Colonic mucosa (tissue), 4 donors: ENCODE results near the gene YOD1. TPM values are rescaled to one million over a fixed set of nuclear protein-coding genes. Genes with fewer than 3 reads are reported as not detected.
A peak's percentile ranks its signal among the peaks of the same experiment; 100 is the strongest.

ENCODE experiments used
- DNase-seq: peaks from one replicate; pipeline ENCODE4 v3.0.0-alpha.2; 2020
- H3K27ac ChIP-seq: fragments of 200-600 bp; one replicate; pipeline ENCODE4 v1.8.0; 2021
- H3K27me3 ChIP-seq: fragments of 200-600 bp; one replicate; pipeline ENCODE4 v1.8.0; 2021
- H3K36me3 ChIP-seq: fragments of 200-600 bp; one replicate; pipeline ENCODE4 v1.8.0; 2021
- H3K4me1 ChIP-seq: fragments of 200-600 bp; one replicate; pipeline ENCODE4 v1.8.0; 2021; ENCODE audit warnings: mild to moderate bottlenecking
- H3K4me3 ChIP-seq: fragments of 200-600 bp; one replicate; pipeline ENCODE4 v1.8.0; 2021
- H3K9ac ChIP-seq, 2 donors: one replicate each; pipeline ENCODE4 v1.7.0; 2013; ENCODE audit warnings: control low read depth in 2 of 2, low read depth in 2 of 2, low read length in 2 of 2
- H3K9me3 ChIP-seq: fragments of 200-600 bp; one replicate; pipeline ENCODE4 v1.8.0; 2021
- intact Hi-C: fragments of 100-400 bp; cut with DNase I; formaldehyde crosslinking; loops from one replicate; pipeline ENCODE4 v1.14.1; 2022
- total RNA-seq, 2 donors: library from RNA; stranded (reverse); fragmentation: NEBNext Ultra II Directional in 1 of 2; extraction: Animal tissue kit (Norgen Biotek cat#: 25700) in 1 of 2; gene quantifications; one replicate each; pipeline ENCODE4 v1.2.1, GENCODE V29; 2021
- TF ChIP-seq, protein P1 (sequence below): fragments of 200-600 bp; IDR thresholded peaks from one replicate; pipeline ENCODE4 v1.8.0; 2022; ENCODE audit warnings: antibody characterized with exemption, mild to moderate bottlenecking
- donor health status: healthy.
- donor health status: DM: no; HTN: no; CAD: no.
- donor health status: DM: no; HTN: no; CAD: no.

YOD1 gene
- total RNA-seq, 2 donors from 2014 or later: 5.7 to 8.0 TPM

DNA sequence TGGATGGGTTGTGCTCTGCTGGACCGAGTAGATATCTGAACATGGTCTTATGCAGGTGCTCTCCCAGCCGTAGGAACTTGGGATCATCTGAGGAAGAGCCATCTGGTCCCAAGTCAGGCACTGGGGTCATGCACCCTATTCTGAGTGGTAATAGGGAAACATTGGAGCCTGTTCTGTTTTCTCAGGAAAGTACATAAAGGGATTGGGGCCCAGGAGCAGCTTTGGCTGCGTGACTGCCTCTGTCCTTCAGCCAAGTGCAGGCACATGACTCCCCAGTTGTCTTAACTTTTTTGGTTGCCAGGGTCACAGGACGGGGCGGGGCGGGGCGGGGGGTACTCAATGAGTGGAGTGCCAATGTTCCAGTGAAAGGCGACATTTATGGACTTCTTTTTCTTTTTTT, 13.6 kb upstream of the YOD1 start:
- Histone ChIP-seq H3K27me3 (no peaks in the 10 kb centered on the region), H3K4me3 (no peak overlapping the region), H3K9ac (no peak overlapping the region), H3K9me3 (no peaks in the 10 kb centered on the region), H3K4me1 (peaks cover 6% of the 10 kb centered on the region), H3K27ac (peak overlapping the region; percentile 50), H3K36me3 (no peaks in the 10 kb centered on the region)
- intact Hi-C loops: no loop called here
- TF ChIP-seq, protein P1, sequence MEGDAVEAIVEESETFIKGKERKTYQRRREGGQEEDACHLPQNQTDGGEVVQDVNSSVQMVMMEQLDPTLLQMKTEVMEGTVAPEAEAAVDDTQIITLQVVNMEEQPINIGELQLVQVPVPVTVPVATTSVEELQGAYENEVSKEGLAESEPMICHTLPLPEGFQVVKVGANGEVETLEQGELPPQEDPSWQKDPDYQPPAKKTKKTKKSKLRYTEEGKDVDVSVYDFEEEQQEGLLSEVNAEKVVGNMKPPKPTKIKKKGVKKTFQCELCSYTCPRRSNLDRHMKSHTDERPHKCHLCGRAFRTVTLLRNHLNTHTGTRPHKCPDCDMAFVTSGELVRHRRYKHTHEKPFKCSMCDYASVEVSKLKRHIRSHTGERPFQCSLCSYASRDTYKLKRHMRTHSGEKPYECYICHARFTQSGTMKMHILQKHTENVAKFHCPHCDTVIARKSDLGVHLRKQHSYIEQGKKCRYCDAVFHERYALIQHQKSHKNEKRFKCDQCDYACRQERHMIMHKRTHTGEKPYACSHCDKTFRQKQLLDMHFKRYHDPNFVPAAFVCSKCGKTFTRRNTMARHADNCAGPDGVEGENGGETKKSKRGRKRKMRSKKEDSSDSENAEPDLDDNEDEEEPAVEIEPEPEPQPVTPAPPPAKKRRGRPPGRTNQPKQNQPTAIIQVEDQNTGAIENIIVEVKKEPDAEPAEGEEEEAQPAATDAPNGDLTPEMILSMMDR: no peak
- no peak for DNase-seq

DNA sequence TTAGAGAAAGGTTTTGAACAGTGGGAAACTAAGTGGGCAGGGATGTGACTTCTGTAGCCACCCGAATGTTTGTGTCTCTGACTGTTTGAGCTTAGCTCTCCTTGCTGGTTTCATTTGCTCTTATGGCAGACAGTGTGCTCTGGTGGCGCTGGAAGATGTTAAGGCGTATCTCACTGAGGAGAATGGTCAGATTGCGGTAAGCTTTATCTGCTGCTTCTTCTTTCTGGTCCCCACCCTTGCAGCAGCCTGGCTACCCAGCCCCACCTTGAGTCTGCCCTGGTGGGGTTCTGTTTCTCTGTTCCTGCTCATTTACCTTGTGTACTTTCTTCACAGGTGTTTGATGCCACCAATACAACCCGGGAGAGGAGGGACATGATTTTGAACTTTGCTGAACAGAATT, 12.0 kb upstream of the YOD1 start:
- no peak overlapping the region for H3K4me3 ChIP-seq
- H3K27ac ChIP-seq: no peak overlapping the region
- no peaks in the 10 kb centered on the region for H3K36me3 ChIP-seq
- TF ChIP-seq, protein P1: no peak
- H3K9ac ChIP-seq: no peak overlapping the region
- H3K27me3 ChIP-seq: no peaks in the 10 kb centered on the region
- no peaks in the 10 kb centered on the region for H3K4me1 ChIP-seq
- no peaks in the 10 kb centered on the region for H3K9me3 ChIP-seq
- no peak for DNase-seq
- intact Hi-C loops: no loop called here

DNA sequence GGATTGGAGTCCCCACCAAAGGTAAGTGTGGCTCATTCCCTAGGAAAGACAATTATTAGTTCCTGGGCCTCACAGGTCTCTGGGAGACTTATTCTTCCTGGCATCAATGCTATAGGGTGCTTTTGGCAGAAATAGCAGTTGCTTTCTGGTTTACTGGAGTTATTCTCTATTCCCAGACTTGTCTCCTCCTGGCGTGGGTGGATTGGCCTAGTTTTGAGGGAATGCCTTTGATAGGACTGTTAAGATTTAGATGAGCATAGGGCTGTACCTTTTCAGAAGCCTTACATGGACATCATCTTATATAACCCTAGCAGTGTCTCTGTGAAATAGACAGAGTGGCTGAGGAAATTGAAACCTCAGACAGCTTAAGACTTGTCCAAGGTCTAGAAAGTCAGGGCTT, 11.1 kb upstream of the YOD1 start:
- DNase-seq: no peak

DNA sequence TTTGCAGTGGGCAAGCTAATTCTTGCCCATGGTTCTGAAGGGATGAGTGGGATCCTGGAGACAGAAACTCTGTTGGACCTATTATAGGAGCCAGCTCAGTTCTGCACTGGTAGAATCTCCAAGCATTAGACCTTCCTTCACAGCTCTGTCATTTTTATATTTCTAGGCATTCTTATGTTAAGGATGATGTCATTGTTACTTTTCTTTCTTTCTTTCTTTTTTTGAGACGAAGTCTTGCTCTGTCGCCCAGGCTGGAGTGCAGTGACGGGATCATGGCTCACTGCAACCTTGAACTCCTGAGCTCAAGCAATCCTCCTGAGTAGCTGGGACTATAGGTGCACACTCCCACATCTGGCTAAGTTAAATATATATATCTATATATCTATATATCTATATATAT, 9.6 kb upstream of the YOD1 start:
- Histone ChIP-seq H3K9me3 (no peaks in the 10 kb centered on the region), H3K4me3 (no peak overlapping the region), H3K36me3 (no peaks in the 10 kb centered on the region), H3K4me1 (peaks cover 4% of the 10 kb centered on the region), H3K27ac (no peak overlapping the region), H3K9ac (no peak overlapping the region), H3K27me3 (no peaks in the 10 kb centered on the region)
- DNase-seq: no peak
- intact Hi-C loops: no loop called here
- TF ChIP-seq, protein P1: no peak

More for the DNA sequence above, 11.1 kb upstream of the YOD1 start:
- Histone ChIP-seq H3K4me1 (no peaks in the 10 kb centered on the region), H3K9ac (no peak overlapping the region), H3K4me3 (no peak overlapping the region), H3K36me3 (no peaks in the 10 kb centered on the region), H3K27ac (no peak overlapping the region), H3K9me3 (no peaks in the 10 kb centered on the region), H3K27me3 (no peaks in the 10 kb centered on the region)
- TF ChIP-seq, protein P1: no peak
- intact Hi-C loops: no loop called here

DNA sequence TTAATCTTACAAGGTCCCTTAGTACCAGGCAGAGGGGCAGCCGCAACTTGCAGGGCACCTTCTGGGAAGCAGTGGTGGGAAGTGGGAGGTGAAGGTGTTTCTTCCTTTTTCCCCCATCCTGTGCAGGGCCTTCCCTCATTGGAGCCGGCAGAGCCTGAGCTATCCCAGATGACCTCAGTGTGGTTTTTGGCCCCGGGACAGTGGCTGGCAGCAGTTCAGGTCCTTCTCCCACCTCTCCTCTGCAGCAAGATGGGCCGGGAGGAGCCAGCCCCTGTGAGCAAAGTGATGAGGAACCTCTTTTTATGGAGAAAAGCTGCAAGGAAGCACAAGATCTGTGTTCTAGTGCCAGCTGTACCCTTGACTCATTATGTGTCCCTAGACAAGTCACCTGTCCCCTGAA, 8.9 kb upstream of the YOD1 start:
- H3K36me3 ChIP-seq: no peaks in the 10 kb centered on the region

More for the DNA sequence above, 8.9 kb upstream of the YOD1 start:
- TF ChIP-seq, protein P1: no peak
- no peak overlapping the region for H3K9ac ChIP-seq
- H3K27me3 ChIP-seq: no peaks in the 10 kb centered on the region
- H3K4me1 ChIP-seq: peaks cover 7% of the 10 kb centered on the region
- DNase-seq: no peak
- intact Hi-C loops: no loop called here
- no peaks in the 10 kb centered on the region for H3K9me3 ChIP-seq
- H3K27ac ChIP-seq: no peak overlapping the region
- no peak overlapping the region for H3K4me3 ChIP-seq
